Measurements from ENCODE around the gene PAFAH2.
"Not testable (repeated sequence)": the region's sequence is repeated elsewhere in the genome, so short reads cannot be mapped to it uniquely, and the experiment has no call there.

The PAFAH2 gene

DNA sequence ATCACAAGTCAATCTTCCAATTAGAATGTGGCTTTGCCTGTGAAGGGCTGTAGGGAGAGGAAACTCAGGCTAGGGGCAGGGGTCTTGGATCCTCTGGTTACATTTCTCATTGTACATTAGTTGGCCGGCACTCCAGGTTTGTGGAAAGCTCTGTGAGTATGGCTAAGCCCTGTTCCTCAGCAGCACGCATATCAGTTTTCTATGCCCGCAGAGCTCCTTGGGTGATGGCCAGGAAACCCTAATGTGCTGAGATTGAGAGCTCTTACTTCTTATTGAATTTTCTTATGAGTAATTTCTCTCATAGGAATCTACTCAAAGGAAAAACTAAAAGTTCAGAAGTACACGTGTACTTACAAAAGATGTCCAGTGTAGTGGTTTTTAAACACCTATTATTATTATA lies 60.9 kb downstream of the PAFAH2 start:
- H3K27ac ChIP-seq = no peak overlapping the region
- TF ChIP-seq, protein P1, sequence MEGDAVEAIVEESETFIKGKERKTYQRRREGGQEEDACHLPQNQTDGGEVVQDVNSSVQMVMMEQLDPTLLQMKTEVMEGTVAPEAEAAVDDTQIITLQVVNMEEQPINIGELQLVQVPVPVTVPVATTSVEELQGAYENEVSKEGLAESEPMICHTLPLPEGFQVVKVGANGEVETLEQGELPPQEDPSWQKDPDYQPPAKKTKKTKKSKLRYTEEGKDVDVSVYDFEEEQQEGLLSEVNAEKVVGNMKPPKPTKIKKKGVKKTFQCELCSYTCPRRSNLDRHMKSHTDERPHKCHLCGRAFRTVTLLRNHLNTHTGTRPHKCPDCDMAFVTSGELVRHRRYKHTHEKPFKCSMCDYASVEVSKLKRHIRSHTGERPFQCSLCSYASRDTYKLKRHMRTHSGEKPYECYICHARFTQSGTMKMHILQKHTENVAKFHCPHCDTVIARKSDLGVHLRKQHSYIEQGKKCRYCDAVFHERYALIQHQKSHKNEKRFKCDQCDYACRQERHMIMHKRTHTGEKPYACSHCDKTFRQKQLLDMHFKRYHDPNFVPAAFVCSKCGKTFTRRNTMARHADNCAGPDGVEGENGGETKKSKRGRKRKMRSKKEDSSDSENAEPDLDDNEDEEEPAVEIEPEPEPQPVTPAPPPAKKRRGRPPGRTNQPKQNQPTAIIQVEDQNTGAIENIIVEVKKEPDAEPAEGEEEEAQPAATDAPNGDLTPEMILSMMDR (conservative IDR thresholded peaks at IDR 0.05) = no peak
- no peak for TF ChIP-seq ZFX (IDR thresholded peaks at IDR 0.05)

DNA sequence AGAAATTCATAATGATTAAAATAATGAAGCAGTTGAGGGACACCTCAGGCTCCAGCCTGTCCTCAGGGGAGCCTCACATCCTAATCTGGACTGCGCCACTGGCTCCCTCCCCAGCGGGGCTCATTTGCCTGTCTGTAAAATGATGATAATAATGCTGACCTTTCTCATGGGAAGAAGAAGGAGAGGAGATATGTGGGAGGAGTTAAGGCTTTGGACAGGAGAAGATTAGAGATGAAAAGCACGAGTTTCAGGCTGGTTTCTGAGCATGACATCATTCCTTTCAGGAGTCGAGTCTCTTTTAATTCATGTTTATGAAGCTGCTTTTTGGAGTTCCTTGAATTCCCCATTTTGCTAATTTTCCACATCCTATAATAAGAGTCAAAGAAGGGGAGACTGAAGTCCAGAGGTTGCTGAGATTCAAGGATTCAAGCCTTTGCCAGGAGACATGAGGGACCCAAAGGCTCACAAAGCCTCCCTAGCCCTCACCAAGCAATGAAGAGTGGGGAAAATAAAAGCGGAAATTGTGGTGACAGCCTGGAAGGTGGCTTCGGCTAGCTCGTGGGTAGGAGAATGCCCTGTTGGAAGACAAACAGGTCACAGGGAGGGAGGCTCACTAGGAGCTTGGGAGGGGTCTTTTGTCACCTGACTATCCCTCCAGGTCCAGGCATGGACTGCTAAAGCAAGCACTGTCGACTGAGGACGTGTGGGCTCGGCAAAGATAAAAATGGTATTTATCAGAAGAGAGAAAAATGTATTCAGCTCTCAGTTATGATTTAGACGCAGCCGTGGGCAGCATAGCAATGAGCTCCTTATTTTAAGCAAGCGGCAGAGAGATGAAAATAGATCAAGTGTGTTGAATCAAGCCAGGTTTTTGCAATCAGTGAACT lies 64.1 kb downstream of the PAFAH2 start:
- H3K27ac ChIP-seq = no peak overlapping the region
- no peak for TF ChIP-seq ZFX (IDR thresholded peaks at IDR 0.05)
- TF ChIP-seq, protein P1 (conservative IDR thresholded peaks at IDR 0.05) = no peak

DNA sequence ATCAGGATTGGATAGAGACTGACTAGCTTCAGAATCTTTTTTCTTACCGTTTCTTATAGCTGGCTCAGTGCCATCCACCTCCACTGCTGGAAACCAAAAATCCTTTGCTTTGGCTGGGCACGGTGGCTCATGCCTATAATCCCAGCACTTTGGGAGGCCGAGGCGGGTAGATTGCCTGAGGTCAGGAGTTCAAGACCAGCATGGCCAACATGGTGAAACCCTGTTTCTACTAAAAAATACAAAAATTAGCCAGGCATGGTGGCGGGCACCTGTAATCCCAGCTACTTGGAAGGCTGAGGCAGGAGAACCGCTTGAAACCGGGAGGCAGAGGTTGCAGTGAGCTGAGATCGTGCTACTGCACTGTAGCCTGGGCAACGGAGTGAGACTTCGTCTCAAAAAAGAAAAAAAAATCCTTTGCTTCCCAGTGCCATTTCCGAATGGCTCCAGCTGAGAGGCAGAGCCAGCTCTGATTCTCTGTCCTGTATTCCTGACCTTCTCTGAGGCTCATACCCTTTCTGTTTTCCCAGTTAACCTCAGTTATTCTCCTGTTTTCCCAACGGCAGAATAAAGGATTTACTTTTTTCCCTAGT lies 65.0 kb downstream of the PAFAH2 start:
- H3K27ac ChIP-seq = not testable (repeated sequence)

DNA sequence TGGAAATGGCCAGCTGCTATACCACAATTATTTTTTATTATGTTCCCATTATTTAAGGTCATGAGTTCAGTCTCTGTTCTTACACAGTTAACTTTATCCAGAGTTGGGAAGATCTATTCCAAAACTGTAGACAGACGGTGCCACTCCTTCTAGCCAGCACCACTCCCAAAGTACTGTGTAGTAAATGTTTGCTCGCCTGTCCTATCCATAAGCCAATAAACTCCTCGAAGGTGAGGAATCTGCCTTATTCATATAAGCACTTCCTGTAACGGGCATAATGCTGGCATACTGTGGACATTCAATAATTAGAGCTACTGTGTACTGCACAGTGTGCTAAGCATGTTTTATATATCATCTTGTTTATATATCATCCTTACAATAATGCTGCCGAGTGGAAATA lies 65.5 kb downstream of the PAFAH2 start:
- TF ChIP-seq ZFX (IDR thresholded peaks at IDR 0.05) = no peak
- TF ChIP-seq, protein P1 (conservative IDR thresholded peaks at IDR 0.05) = no peak
- no peak overlapping the region for H3K27ac ChIP-seq

DNA sequence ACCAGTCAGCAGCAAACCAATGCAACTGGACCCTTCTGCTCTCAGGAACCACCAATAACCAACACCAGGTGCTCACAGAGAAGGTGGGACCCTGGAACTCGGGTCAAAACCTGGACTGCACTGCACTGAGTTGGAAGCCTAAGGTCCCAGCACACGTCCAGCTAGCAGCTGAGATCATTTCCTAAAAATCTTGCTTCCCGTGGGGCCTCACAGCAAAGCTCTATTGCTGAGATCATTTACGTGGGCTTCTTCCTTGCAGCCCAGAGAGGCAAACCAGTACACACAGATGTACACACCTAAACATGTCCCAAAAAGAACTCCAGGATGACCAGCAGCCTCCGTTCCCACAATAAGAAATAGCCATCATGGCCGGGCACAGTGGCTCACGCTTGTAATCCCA lies 68.8 kb downstream of the PAFAH2 start:
- TF ChIP-seq ZFX (IDR thresholded peaks at IDR 0.05) = no peak
- TF ChIP-seq, protein P1 (conservative IDR thresholded peaks at IDR 0.05) = no peak
- H3K27ac ChIP-seq = no peak overlapping the region

DNA sequence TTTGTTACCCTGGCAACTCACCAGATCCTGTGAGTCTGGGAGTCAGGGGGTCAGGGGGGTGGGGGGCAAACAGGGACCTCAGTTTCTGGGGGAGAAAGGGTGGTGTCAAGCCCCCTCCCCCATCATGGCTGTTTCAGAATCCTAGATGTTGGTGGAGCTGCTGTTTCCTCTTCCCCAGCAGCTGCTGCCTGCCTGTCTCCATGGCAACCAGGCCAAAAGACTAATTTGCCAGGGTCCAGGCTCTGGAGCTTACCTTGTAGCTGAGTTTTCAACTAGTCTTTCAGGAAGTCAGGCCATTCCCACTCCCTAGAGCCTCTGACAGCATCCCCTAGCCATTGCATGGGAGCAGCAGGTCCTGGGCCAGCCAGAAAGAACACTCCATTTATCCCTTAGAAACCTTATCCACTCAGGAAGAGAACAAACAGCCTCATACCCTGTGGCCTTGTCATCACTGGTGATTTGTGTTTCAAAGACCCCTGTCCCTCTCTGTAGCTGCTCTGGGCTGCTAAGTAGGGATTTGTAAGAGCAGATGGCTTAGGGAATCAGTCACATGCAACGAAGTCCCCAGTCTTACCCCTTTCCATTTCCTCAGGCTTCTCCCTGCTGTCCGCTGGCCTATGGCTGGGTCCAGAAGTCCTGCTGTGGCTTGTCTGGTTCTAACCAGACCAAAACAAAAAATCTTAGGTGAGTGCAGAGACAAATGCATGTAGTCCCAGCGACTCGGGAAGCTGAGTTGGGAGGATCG lies 70.2 kb downstream of the PAFAH2 start:
- TF ChIP-seq ZFX (IDR thresholded peaks at IDR 0.05) = no peak
- TF ChIP-seq, protein P1 (conservative IDR thresholded peaks at IDR 0.05) = no peak
- H3K27ac ChIP-seq = no peak overlapping the region

DNA sequence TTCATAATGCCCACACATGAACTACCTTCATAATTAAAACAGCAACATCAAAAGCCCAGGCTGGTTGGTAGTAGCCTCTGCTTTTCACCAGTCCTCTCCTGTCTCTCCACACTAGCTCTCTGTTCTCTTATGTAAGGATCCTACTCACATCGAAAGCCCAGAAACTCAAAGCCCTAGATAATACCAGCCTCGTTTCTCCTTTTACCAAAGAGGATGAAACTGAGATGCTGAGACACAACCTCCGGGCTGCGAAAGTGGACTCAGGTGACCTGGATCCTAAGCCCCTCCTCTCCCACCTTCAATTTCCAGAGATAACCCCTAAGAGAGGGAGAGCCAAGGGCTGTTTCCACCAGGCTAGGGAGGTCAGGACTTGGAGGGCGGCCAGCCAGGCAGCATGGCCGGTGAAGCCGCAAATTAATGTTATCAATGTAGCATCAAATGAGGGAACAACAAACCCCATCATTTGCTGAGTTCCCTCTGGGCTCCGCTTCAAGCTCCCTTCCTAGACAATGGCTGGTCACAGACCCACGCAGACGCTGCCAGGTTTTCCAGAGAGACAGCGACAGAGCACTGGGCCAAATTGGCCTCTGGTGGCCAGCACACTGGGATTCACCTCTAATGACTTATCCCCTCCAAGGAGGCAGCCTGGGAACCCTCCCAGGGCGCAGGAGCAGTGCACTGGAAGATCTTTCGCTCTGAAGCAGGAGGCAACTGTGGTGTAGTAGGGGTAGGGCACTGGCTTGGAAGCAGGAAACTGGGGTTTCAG lies 70.9 kb downstream of the PAFAH2 start:
- TF ChIP-seq, protein P1 (conservative IDR thresholded peaks at IDR 0.05) = no peak
- TF ChIP-seq ZFX (IDR thresholded peaks at IDR 0.05) = no peak
- H3K27ac ChIP-seq = no peak overlapping the region

Data from C4-2B (cell line).